HEK293 (cell line): ENCODE results near the gene NDUFV2.

Source experiments
- CTCF ChIA-PET: fragments of 350-600 bp; formaldehyde crosslinking; extraction: SDS; loops from one replicate; lab custom pipeline; 2021; ENCODE audit warnings: antibody characterized with exemption; lab: Yijun Ruan, JAX
- POLR2A ChIA-PET: fragments of 300-600 bp; formaldehyde crosslinking; extraction: SDS; loops from one replicate; lab custom pipeline; 2020; ENCODE audit warnings: antibody characterized with exemption, inconsistent platforms; lab: Yijun Ruan, JAX
- H3K27ac ChIP-seq: fragments of 200-500 bp; sonication (Bioruptor generic); 2 replicates; pipeline ENCODE4 v1.5.1; 2014; ENCODE audit warnings: low read depth, low read length, control low read depth, inconsistent platforms; ENCODE audit errors: extremely low read depth
- H3K36me3 ChIP-seq, 2 experiments: fragments of 200-500 bp in 1 of 2; sonication (Bioruptor generic) in 1 of 2; 1 replicate in 1 of 2; 2 replicates in 1 of 2; pipeline ENCODE4 v1.5.1; 2014 to 2017; ENCODE audit warnings: inconsistent platforms in 2 of 2, low read length in 2 of 2; ENCODE audit not compliant: control insufficient read depth in 2 of 2, insufficient read depth in 1 of 2
- H3K4me1 ChIP-seq: fragments of 200-500 bp; sonication (Bioruptor generic); 2 replicates; pipeline ENCODE4 v1.5.1; 2014; ENCODE audit warnings: mild to moderate bottlenecking, low read length, inconsistent platforms; ENCODE audit not compliant: control insufficient read depth, insufficient read depth
- H3K4me3 ChIP-seq: 2 replicates; pipeline ENCODE4 v1.5.1; 2011; ENCODE audit warnings: low read depth, mild to moderate bottlenecking, control low read depth, low read length, moderate library complexity
- H3K9me3 ChIP-seq: fragments of 200-500 bp; sonication (Bioruptor generic); 2 replicates; pipeline ENCODE4 v1.5.1; 2014; ENCODE audit warnings: low read depth, low read length, inconsistent platforms; ENCODE audit not compliant: control insufficient read depth, insufficient read depth
- BCL11A ChIP-seq: fragments of 450-650 bp; formaldehyde crosslinking; IDR thresholded peaks from 2 replicates; pipeline ENCODE4 v1.5.1; 2016; ENCODE audit warnings: low read depth, missing biosample characterization, missing genetic modification characterization
- BCL11B ChIP-seq: fragments of 450-650 bp; formaldehyde crosslinking; IDR thresholded peaks from 2 replicates; pipeline ENCODE4 v1.5.1; 2016; ENCODE audit warnings: low read depth, missing biosample characterization, missing genetic modification characterization
- OSR2 ChIP-seq: fragments of 450-650 bp; formaldehyde crosslinking; IDR thresholded peaks from 2 replicates; pipeline ENCODE4 v1.5.1; 2016; ENCODE audit warnings: missing biosample characterization, missing genetic modification characterization
- ZFP3 ChIP-seq: fragments of 450-650 bp; formaldehyde crosslinking; IDR thresholded peaks from 2 replicates; pipeline ENCODE4 v1.5.1; 2016; ENCODE audit warnings: low read depth, missing biosample characterization, missing genetic modification characterization
- ZFP41 ChIP-seq: fragments of 450-650 bp; formaldehyde crosslinking; IDR thresholded peaks from 2 replicates; pipeline ENCODE4 v1.5.1; 2016; ENCODE audit warnings: missing biosample characterization, missing genetic modification characterization, borderline replicate concordance
- ZNF146 ChIP-seq: fragments of 450-650 bp; formaldehyde crosslinking; IDR thresholded peaks from 2 replicates; pipeline ENCODE4 v1.5.1; 2016; ENCODE audit warnings: missing biosample characterization, missing genetic modification characterization
- ZNF221 ChIP-seq: fragments of 450-650 bp; formaldehyde crosslinking; IDR thresholded peaks from 2 replicates; pipeline ENCODE4 v1.5.1; 2017; ENCODE audit warnings: missing biosample characterization, missing genetic modification characterization, borderline replicate concordance
- ZNF248 ChIP-seq: fragments of 450-650 bp; formaldehyde crosslinking; IDR thresholded peaks from 2 replicates; pipeline ENCODE4 v1.5.1; 2017; ENCODE audit warnings: missing biosample characterization, missing genetic modification characterization
- ZNF416 ChIP-seq: fragments of 450-650 bp; formaldehyde crosslinking; IDR thresholded peaks from 2 replicates; pipeline ENCODE4 v1.5.1; 2016; ENCODE audit warnings: missing biosample characterization, missing genetic modification characterization
- ZNF544 ChIP-seq: fragments of 450-650 bp; formaldehyde crosslinking; IDR thresholded peaks from 2 replicates; pipeline ENCODE4 v1.5.0; 2017; ENCODE audit warnings: missing biosample characterization, missing genetic modification characterization
- ZNF560 ChIP-seq: fragments of 450-650 bp; formaldehyde crosslinking; IDR thresholded peaks from 2 replicates; pipeline ENCODE4 v1.5.1; 2017; ENCODE audit warnings: missing biosample characterization, missing genetic modification characterization, borderline replicate concordance
- ZNF624 ChIP-seq: fragments of 450-650 bp; formaldehyde crosslinking; IDR thresholded peaks from 2 replicates; pipeline ENCODE4 v1.5.1; 2017; ENCODE audit warnings: missing biosample characterization, missing genetic modification characterization
- ZNF664 ChIP-seq: fragments of 450-650 bp; formaldehyde crosslinking; IDR thresholded peaks from 2 replicates; pipeline ENCODE4 v1.5.1; 2016; ENCODE audit warnings: missing biosample characterization, missing genetic modification characterization
- ZSCAN30 ChIP-seq: fragments of 450-650 bp; IDR thresholded peaks from 2 replicates; pipeline ENCODE4 v1.5.1; 2018; ENCODE audit warnings: missing biosample characterization, mild to moderate bottlenecking, missing genetic modification characterization, moderate library complexity
- TF ChIP-seq, protein P1 (sequence below): fragments of 450-650 bp; formaldehyde crosslinking; IDR thresholded peaks from 2 replicates; pipeline ENCODE4 v1.5.1; 2016; ENCODE audit warnings: missing biosample characterization, missing genetic modification characterization, borderline replicate concordance
- TF ChIP-seq, protein P2 (sequence below): fragments of 450-650 bp; formaldehyde crosslinking; IDR thresholded peaks from 2 replicates; pipeline ENCODE4 v1.5.1; 2016; ENCODE audit warnings: missing biosample characterization, missing genetic modification characterization
- TF ChIP-seq, protein P3 (sequence below): fragments of 450-650 bp; formaldehyde crosslinking; IDR thresholded peaks from 2 replicates; pipeline ENCODE4 v1.5.1; 2016; ENCODE audit warnings: missing biosample characterization, missing genetic modification characterization
- TF ChIP-seq, protein P4 (sequence below): fragments of 450-650 bp; formaldehyde crosslinking; IDR thresholded peaks from 2 replicates; pipeline ENCODE4 v1.5.1; 2016; ENCODE audit warnings: missing biosample characterization, missing genetic modification characterization
- TF ChIP-seq, protein P5 (sequence below): IDR thresholded peaks from 2 replicates; pipeline ENCODE4 v1.6.1; 2011; ENCODE audit warnings: mild to moderate bottlenecking, low read depth, low read length, borderline replicate concordance

The NDUFV2 gene

DNA sequence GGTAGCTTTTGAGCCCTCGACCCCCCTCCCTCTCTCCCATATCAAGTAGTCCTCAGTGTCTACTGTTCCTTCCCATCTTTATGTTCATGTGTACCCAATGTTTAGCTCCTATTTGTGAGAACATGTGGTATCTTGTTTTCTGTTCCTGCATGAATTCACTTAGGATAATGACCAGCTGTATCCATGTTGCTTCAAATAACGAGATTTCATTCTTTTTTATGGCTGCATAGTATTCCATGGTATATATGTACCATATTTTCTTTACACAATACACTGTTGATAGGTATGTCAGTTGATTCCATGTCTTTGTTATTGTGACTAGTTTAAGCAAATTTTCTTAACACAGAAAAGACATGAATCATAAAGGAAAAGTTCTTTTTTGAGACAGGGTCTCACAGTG lies 16.5 kb upstream of the NDUFV2 start:
- Histone ChIP-seq H3K9me3 (no peaks in the 10 kb centered on the region), H3K27ac (no peak overlapping the region), H3K36me3 (no peaks in the 10 kb centered on the region; a peak in 1 of 3 replicates), H3K4me1 (no peaks in the 10 kb centered on the region), H3K4me3 (no peak overlapping the region)
- CTCF ChIA-PET = interaction anchor here (0.6 to 1.9 kb wide), 2 partner anchors 12 to 1481 kb away, joined by 3 to 9 read pairs; no protein-coding TSS in a partner anchor
- POLR2A ChIA-PET = no interaction called here
- TF ChIP-seq, protein P1, sequence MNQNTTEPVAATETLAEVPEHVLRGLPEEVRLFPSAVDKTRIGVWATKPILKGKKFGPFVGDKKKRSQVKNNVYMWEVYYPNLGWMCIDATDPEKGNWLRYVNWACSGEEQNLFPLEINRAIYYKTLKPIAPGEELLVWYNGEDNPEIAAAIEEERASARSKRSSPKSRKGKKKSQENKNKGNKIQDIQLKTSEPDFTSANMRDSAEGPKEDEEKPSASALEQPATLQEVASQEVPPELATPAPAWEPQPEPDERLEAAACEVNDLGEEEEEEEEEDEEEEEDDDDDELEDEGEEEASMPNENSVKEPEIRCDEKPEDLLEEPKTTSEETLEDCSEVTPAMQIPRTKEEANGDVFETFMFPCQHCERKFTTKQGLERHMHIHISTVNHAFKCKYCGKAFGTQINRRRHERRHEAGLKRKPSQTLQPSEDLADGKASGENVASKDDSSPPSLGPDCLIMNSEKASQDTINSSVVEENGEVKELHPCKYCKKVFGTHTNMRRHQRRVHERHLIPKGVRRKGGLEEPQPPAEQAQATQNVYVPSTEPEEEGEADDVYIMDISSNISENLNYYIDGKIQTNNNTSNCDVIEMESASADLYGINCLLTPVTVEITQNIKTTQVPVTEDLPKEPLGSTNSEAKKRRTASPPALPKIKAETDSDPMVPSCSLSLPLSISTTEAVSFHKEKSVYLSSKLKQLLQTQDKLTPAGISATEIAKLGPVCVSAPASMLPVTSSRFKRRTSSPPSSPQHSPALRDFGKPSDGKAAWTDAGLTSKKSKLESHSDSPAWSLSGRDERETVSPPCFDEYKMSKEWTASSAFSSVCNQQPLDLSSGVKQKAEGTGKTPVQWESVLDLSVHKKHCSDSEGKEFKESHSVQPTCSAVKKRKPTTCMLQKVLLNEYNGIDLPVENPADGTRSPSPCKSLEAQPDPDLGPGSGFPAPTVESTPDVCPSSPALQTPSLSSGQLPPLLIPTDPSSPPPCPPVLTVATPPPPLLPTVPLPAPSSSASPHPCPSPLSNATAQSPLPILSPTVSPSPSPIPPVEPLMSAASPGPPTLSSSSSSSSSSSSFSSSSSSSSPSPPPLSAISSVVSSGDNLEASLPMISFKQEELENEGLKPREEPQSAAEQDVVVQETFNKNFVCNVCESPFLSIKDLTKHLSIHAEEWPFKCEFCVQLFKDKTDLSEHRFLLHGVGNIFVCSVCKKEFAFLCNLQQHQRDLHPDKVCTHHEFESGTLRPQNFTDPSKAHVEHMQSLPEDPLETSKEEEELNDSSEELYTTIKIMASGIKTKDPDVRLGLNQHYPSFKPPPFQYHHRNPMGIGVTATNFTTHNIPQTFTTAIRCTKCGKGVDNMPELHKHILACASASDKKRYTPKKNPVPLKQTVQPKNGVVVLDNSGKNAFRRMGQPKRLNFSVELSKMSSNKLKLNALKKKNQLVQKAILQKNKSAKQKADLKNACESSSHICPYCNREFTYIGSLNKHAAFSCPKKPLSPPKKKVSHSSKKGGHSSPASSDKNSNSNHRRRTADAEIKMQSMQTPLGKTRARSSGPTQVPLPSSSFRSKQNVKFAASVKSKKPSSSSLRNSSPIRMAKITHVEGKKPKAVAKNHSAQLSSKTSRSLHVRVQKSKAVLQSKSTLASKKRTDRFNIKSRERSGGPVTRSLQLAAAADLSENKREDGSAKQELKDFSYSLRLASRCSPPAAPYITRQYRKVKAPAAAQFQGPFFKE (tag by site-specific recombination) = no peak
- TF ChIP-seq ZNF146 (tag by site-specific recombination) = peak; percentile 82

DNA sequence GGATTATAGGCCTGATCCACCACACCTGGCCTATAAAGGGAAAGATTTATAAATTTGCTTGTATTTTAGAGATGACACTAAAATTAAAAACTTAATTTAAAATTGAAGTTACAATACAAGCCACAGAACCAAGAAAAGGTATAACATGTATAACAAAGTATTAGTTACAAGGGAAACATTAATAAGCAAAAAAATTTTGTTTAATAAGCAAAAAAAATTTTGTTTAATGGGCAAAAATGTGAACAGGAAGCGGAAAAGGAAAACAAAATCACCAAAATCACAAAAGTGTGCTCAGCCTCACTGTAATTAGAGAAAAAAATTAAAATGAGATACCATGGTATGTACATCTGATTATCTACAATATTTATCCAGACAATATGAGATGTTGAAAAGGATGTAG lies 15.9 kb upstream of the NDUFV2 start:
- Histone ChIP-seq H3K36me3 (no peaks in the 10 kb centered on the region; a peak in 1 of 3 replicates), H3K4me3 (no peak overlapping the region), H3K9me3 (no peaks in the 10 kb centered on the region), H3K4me1 (no peaks in the 10 kb centered on the region), H3K27ac (no peak overlapping the region)
- no peak for TF ChIP-seq ZNF248
- TF ChIP-seq, protein P2, sequence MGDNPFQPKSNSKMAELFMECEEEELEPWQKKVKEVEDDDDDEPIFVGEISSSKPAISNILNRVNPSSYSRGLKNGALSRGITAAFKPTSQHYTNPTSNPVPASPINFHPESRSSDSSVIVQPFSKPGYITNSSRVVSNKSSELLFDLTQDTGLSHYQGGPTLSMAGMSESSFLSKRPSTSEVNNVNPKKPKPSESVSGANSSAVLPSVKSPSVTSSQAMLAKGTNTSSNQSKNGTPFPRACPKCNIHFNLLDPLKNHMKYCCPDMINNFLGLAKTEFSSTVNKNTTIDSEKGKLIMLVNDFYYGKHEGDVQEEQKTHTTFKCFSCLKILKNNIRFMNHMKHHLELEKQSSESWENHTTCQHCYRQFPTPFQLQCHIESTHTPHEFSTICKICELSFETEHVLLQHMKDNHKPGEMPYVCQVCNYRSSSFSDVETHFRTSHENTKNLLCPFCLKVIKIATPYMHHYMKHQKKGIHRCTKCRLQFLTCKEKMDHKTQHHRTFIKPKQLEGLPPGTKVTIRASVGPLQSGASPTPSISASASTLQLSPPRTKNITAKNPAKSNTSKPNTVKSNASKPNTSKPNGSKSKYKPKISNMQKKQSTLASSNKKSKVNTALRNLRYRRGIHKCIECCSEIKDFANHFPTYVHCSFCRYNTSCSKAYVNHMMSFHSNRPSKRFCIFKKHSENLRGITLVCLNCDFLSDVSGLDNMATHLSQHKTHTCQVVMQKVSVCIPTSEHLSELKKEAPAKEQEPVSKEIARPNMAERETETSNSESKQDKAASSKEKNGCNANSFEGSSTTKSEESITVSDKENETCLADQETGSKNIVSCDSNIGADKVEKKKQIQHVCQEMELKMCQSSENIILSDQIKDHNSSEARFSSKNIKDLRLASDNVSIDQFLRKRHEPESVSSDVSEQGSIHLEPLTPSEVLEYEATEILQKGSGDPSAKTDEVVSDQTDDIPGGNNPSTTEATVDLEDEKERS (tag by site-specific recombination) = no peak
- TF ChIP-seq OSR2 (tag by site-specific recombination) = no peak
- no peak for TF ChIP-seq BCL11A (tag by site-specific recombination)
- TF ChIP-seq ZNF664 = no peak
- POLR2A ChIA-PET = no interaction called here
- CTCF ChIA-PET = interaction anchor here (0.7 to 1.9 kb wide), 2 partner anchors 13 to 1225 kb away, joined by 3 to 9 read pairs; no protein-coding TSS in a partner anchor

DNA sequence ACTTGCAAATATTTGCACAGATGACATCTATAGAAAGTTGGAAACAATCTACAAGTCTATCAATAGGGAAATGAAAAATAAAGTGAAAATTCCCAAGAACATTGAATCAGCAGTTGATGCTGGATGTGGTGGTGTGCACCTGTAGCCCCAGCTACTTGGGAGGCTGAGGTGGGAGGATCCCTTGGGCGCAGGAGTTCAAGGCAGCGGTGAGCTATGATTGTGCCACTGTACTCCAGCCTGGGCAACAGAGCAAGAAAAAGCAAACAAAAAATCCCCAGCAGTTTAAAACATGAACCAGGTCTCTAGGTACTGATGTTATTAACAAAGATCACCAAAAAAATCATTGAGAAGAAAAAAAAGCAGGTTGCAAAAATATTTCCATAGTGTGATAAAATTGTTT lies 15.4 kb upstream of the NDUFV2 start:
- H3K4me3 ChIP-seq = no peak overlapping the region
- POLR2A ChIA-PET = no interaction called here
- no peak for TF ChIP-seq ZNF544 (tag by site-specific recombination)
- TF ChIP-seq ZSCAN30 = no peak
- no peak for TF ChIP-seq ZNF221
- TF ChIP-seq ZNF624 (tag by site-specific recombination) = no peak
- no peak for TF ChIP-seq BCL11B (tag by site-specific recombination)
- TF ChIP-seq ZNF416 = no peak
- no peak for TF ChIP-seq ZNF560 (tag by site-specific recombination)
- TF ChIP-seq, protein P3, sequence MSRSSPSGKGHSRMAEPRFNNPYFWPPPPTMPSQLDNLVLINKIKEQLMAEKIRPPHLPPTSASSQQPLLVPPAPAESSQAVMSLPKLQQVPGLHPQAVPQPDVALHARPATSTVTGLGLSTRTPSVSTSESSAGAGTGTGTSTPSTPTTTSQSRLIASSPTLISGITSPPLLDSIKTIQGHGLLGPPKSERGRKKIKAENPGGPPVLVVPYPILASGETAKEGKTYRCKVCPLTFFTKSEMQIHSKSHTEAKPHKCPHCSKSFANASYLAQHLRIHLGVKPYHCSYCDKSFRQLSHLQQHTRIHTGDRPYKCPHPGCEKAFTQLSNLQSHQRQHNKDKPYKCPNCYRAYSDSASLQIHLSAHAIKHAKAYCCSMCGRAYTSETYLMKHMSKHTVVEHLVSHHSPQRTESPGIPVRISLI (tag by site-specific recombination) = no peak
- TF ChIP-seq, protein P4, sequence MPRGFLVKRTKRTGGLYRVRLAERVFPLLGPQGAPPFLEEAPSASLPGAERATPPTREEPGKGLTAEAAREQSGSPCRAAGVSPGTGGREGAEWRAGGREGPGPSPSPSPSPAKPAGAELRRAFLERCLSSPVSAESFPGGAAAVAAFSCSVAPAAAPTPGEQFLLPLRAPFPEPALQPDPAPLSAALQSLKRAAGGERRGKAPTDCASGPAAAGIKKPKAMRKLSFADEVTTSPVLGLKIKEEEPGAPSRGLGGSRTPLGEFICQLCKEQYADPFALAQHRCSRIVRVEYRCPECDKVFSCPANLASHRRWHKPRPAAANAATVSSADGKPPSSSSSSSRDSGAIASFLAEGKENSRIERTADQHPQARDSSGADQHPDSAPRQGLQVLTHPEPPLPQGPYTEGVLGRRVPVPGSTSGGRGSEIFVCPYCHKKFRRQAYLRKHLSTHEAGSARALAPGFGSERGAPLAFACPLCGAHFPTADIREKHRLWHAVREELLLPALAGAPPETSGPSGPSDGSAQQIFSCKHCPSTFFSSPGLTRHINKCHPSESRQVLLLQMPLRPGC (tag by site-specific recombination) = no peak
- TF ChIP-seq ZFP3 = no peak
- no peak for TF ChIP-seq ZFP41 (tag by site-specific recombination)
- TF ChIP-seq, protein P5, sequence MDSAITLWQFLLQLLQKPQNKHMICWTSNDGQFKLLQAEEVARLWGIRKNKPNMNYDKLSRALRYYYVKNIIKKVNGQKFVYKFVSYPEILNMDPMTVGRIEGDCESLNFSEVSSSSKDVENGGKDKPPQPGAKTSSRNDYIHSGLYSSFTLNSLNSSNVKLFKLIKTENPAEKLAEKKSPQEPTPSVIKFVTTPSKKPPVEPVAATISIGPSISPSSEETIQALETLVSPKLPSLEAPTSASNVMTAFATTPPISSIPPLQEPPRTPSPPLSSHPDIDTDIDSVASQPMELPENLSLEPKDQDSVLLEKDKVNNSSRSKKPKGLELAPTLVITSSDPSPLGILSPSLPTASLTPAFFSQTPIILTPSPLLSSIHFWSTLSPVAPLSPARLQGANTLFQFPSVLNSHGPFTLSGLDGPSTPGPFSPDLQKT = no peak

More for the DNA sequence above, 15.4 kb upstream of the NDUFV2 start:
- Histone ChIP-seq H3K36me3 (no peaks in the 10 kb centered on the region), H3K27ac (no peak overlapping the region), H3K9me3 (no peaks in the 10 kb centered on the region), H3K4me1 (no peaks in the 10 kb centered on the region)
- CTCF ChIA-PET = interaction anchor here (0.7 to 1.9 kb wide), 2 partner anchors 13 to 1225 kb away, joined by 3 to 9 read pairs; no protein-coding TSS in a partner anchor
